Measurements from ENCODE around the gene MAST1.

The MAST1 gene

GRCh38 chr19:12868540-12869112, 30.3 kb downstream of the MAST1 start:
- TF ChIP-seq GATA2 (IDR thresholded peaks at IDR 0.05; ENCODE audit: low read depth, low read length) (no peak), GATA3 (IDR thresholded peaks at IDR 0.05; ENCODE audit: low read depth, low read length) (no peak)

GRCh38 chr19:12871681-12872080, 33.4 kb downstream of the MAST1 start:
- TF ChIP-seq GATA2 (IDR thresholded peaks at IDR 0.05; ENCODE audit: low read depth, low read length), result no peak
- no peak for TF ChIP-seq GATA3 (IDR thresholded peaks at IDR 0.05; ENCODE audit: low read depth, low read length)

GRCh38 chr19:12872255-12872654, 33.9 kb downstream of the MAST1 start:
- TF ChIP-seq GATA3 (IDR thresholded peaks at IDR 0.05; ENCODE audit: low read depth, low read length), result no peak
- no peak for TF ChIP-seq GATA2 (IDR thresholded peaks at IDR 0.05; ENCODE audit: low read depth, low read length)

- TF ChIP-seq GATA3 (IDR thresholded peaks at IDR 0.05; ENCODE audit: low read depth, low read length), result no peak
- TF ChIP-seq GATA2 (IDR thresholded peaks at IDR 0.05; ENCODE audit: low read depth, low read length), result no peak
These were observed 34.9 kb downstream of the MAST1 start for GRCh38 chr19:12872941-12873890.

GRCh38 chr19:12873891-12874745, 35.8 kb downstream of the MAST1 start:
- TF ChIP-seq GATA2 (IDR thresholded peaks at IDR 0.05; ENCODE audit: low read depth, low read length) (no peak), GATA3 (IDR thresholded peaks at IDR 0.05; ENCODE audit: low read depth, low read length) (no peak)

- TF ChIP-seq GATA2 (IDR thresholded peaks at IDR 0.05; ENCODE audit: low read depth, low read length) (no peak), GATA3 (IDR thresholded peaks at IDR 0.05; ENCODE audit: low read depth, low read length) (no peak)
These were observed 36.8 kb downstream of the MAST1 start for GRCh38 chr19:12875086-12875485.

GRCh38 chr19:12880551-12881171, 42.3 kb downstream of the MAST1 start:
- TF ChIP-seq GATA2 (IDR thresholded peaks at IDR 0.05; ENCODE audit: low read depth, low read length), result no peak
- TF ChIP-seq GATA3 (IDR thresholded peaks at IDR 0.05; ENCODE audit: low read depth, low read length), result no peak

- TF ChIP-seq GATA3 (IDR thresholded peaks at IDR 0.05; ENCODE audit: low read depth, low read length) (no peak), GATA2 (IDR thresholded peaks at IDR 0.05; ENCODE audit: low read depth, low read length) (no peak)
These were observed 43.0 kb downstream of the MAST1 start, which contains the start of gene DNASE2 for GRCh38 chr19:12881172-12881808. Gene DNASE2, minus strand, starts transcription at chr19:12881449. Its CDS starts 74 bp downstream, at chr19:12881375.

GRCh38 chr19:12882589-12882988, 44.3 kb downstream of the MAST1 start:
- TF ChIP-seq GATA2 (IDR thresholded peaks at IDR 0.05; ENCODE audit: low read depth, low read length) (no peak), GATA3 (IDR thresholded peaks at IDR 0.05; ENCODE audit: low read depth, low read length) (no peak)

GRCh38 chr19:12884202-12884601, 45.9 kb downstream of the MAST1 start:
- TF ChIP-seq GATA3 (IDR thresholded peaks at IDR 0.05; ENCODE audit: low read depth, low read length) (no peak), GATA2 (IDR thresholded peaks at IDR 0.05; ENCODE audit: low read depth, low read length) (no peak)

- no peak for TF ChIP-seq GATA3 (IDR thresholded peaks at IDR 0.05; ENCODE audit: low read depth, low read length)
- TF ChIP-seq GATA2 (IDR thresholded peaks at IDR 0.05; ENCODE audit: low read depth, low read length), result no peak
These were observed 46.3 kb downstream of the MAST1 start for GRCh38 chr19:12884627-12884925.

- TF ChIP-seq GATA2 (IDR thresholded peaks at IDR 0.05; ENCODE audit: low read depth, low read length) (no peak), GATA3 (IDR thresholded peaks at IDR 0.05; ENCODE audit: low read depth, low read length) (no peak)
These were observed 46.8 kb downstream of the MAST1 start for GRCh38 chr19:12884926-12885748.
